Placental pericyte (primary cell): ENCODE measurements around the gene NOC4L. TPM values are rescaled to one million over a fixed set of nuclear protein-coding genes. Genes with fewer than 3 reads are reported as not detected.

ENCODE experiments used
- small RNA-seq: library from RNA; depleted of rRNA; stranded (forward); fragments of <200 nt; gene quantifications from one replicate; pipeline ENCODE3, GENCODE V24; 2012; ENCODE audit warnings: low replicate concordance
- total RNA-seq: library from RNA; depleted of rRNA; stranded (reverse); fragments of >200 nt; gene quantifications from 2 replicates; pipeline ENCODE4 v1.2.3, GENCODE V29; 2012

The NOC4L gene
- 17.9 and 29.2 TPM in 2 replicates for total RNA-seq

GRCh38 chr12:132144115-132144809, at the start of gene NOC4L, which contains the start of gene DDX51:
Gene NOC4L (plus strand): TSS chr12:132144457. CDS start chr12:132144489, 32 bp downstream.
Gene DDX51 (minus strand): TSS chr12:132144319. CDS start chr12:132144296, 23 bp downstream.

Small RNAs within 50 kb of the gene (small RNA-seq; reads per million reads assigned to genes)
- not detected for gene AC138466.3

Other genes starting within 250 kb of the NOC4L start
- gene ULK1, start 249.8 kb upstream of the NOC4L start, total RNA-seq: 12.0 and 23.9 TPM in 2 replicates
- 14.7 and 18.0 TPM in 2 replicates for gene PUS1, start 215.2 kb upstream of the NOC4L start, total RNA-seq
- 21.6 and 23.4 TPM in 2 replicates for gene EP400, start 194.5 kb upstream of the NOC4L start, total RNA-seq
- 11.6 and 14.2 TPM in 2 replicates for gene DDX51, start 138 bp upstream of the NOC4L start, total RNA-seq
- gene GALNT9, start 185.1 kb downstream of the NOC4L start, total RNA-seq: 0.22 and 0.29 TPM in 2 replicates